H1 (cell line): Measurements from ENCODE around the gene ZBTB26. TPM values are rescaled to one million over a fixed set of nuclear protein-coding genes. Genes with fewer than 3 reads are reported as not detected.

Source experiments
- CHD7 ChIP-seq: fragments of 300-600 bp; sonication (generic); IDR thresholded peaks from 2 replicates; pipeline ENCODE4 v1.7.1; 2012; ENCODE audit warnings: low read length, moderate library complexity, mild to moderate bottlenecking, inconsistent platforms; ENCODE audit not compliant: insufficient replicate concordance
- CTBP2 ChIP-seq: IDR thresholded peaks from 2 replicates; pipeline ENCODE4 v1.7.0; 2011; ENCODE audit warnings: borderline replicate concordance, mild to moderate bottlenecking, moderate library complexity, mixed read lengths, low read length; ENCODE audit not compliant: insufficient read depth, insufficient read length
- FOSL1 ChIP-seq: IDR thresholded peaks from 2 replicates; pipeline ENCODE4 v1.6.1; 2011; ENCODE audit warnings: mild to moderate bottlenecking, low read depth, low read length, moderate library complexity; ENCODE audit not compliant: insufficient read depth
- RXRA ChIP-seq: IDR thresholded peaks from 2 replicates; pipeline ENCODE4 v1.6.1; 2011; ENCODE audit warnings: low read depth, mild to moderate bottlenecking, low read length, moderate library complexity; ENCODE audit not compliant: insufficient read depth
- SAP30 ChIP-seq: fragments of 300-600 bp; sonication (generic); IDR thresholded peaks from 2 replicates; pipeline ENCODE4 v1.7.1; 2012; ENCODE audit warnings: low read length, moderate library complexity, mild to moderate bottlenecking, inconsistent platforms; ENCODE audit not compliant: insufficient read depth, insufficient replicate concordance
- SP1 ChIP-seq: IDR thresholded peaks from 2 replicates; pipeline ENCODE4 v1.6.1; 2011; ENCODE audit warnings: low read depth, low read length
- SP2 ChIP-seq: IDR thresholded peaks from 2 replicates; pipeline ENCODE4 v1.6.1; 2012; ENCODE audit warnings: mild to moderate bottlenecking, low read length, inconsistent platforms
- SP4 ChIP-seq: IDR thresholded peaks from 2 replicates; pipeline ENCODE4 v1.6.1; 2012; ENCODE audit warnings: low read length, inconsistent platforms
- polyA plus RNA-seq, 7 experiments: library from polyadenylated mRNA; depleted of rRNA in 3 of 7; stranded (reverse) in 5 of 7; unstranded in 2 of 7; fragments of >200 nt in 5 of 7; fragments of 200-250 nt in 2 of 7; gene quantifications; 1 replicate in 5 of 7; 2 replicates in 1 of 7; 4 replicates in 1 of 7; pipeline versions ENCODE4 v1.2.1 to v1.2.3, GENCODE V29; 2011 to 2013; ENCODE audit warnings: missing spikeins in 2 of 7, mixed read lengths in 2 of 7
- total RNA-seq: library from RNA; stranded (reverse); fragmentation: NEBNext Ultra II Directional; extraction: Animal tissue kit (Norgen Biotek cat#: 25700); gene quantifications from 2 replicates; pipeline ENCODE4 v1.2.1, GENCODE V29; 2021

Gene ZBTB26
- total and polyA plus RNA-seq, 2 of the 8 experiments (the other 6 are each of a cell fraction or from before 2014, with no cell fraction given), result 5.7 to 7.4 TPM

DNA sequence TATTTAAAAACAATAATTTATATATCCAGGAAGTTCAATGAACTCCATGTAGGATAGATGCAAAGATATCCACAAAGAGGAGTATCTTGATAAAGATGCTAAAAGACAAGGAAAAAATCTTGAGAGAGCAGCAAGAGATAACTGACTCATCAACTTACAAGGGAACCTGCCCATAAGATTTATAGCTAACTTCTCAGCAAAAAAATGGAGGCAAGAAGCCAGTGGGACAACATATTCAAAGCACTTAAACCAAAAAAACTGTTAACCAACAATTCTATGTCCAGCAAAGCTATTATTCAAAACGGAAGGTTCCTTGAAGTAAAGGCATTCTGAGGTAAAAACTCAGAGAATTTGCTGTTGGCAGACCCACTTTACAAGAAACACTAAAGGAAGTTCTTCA, 29.8 kb upstream of the ZBTB26 start (continued):
- TF ChIP-seq CHD7, result no peak
- no peak for TF ChIP-seq SP2
- TF ChIP-seq RXRA, result no peak
- no peak for TF ChIP-seq SAP30
- no peak for TF ChIP-seq SP1
- no peak for TF ChIP-seq FOSL1
- TF ChIP-seq SP4, result no peak
- no peak for TF ChIP-seq CTBP2
